Adipocyte (in vitro differentiated cells): ENCODE measurements around the gene PRPH2.
"Not testable (repeated sequence)": the region's sequence is repeated elsewhere in the genome, so short reads cannot be mapped to it uniquely, and the experiment has no call there.

ENCODE experiments used
- DNase-seq: peaks from one replicate; pipeline ENCODE4 v3.0.0-alpha.2; 2015; ENCODE audit warnings: low read depth
- H3K27me3 ChIP-seq: replicated peaks from 2 replicates; pipeline ENCODE4 v1.7.0; 2013; ENCODE audit warnings: mild to moderate bottlenecking, low read length, moderate library complexity; ENCODE audit not compliant: control insufficient read depth, insufficient read depth
- H3K36me3 ChIP-seq: 2 replicates; pipeline ENCODE4 v1.7.0; 2013; ENCODE audit warnings: low read length, mild to moderate bottlenecking, moderate library complexity; ENCODE audit not compliant: control insufficient read depth, insufficient read depth, severe bottlenecking
- H3K4me1 ChIP-seq: 2 replicates; pipeline ENCODE4 v1.7.0; 2013; ENCODE audit warnings: mild to moderate bottlenecking, low read length, moderate library complexity; ENCODE audit not compliant: control insufficient read depth, insufficient read depth
- H3K4me3 ChIP-seq: 2 replicates; pipeline ENCODE4 v1.7.0; 2013; ENCODE audit warnings: mild to moderate bottlenecking, low read length, moderate library complexity
- H3K9ac ChIP-seq: 2 replicates; pipeline ENCODE4 v1.7.0; 2013; ENCODE audit warnings: mild to moderate bottlenecking, low read length, moderate library complexity
- H3K9me3 ChIP-seq: 2 replicates; pipeline ENCODE4 v1.7.0; 2013; ENCODE audit warnings: mild to moderate bottlenecking, low read length, moderate library complexity; ENCODE audit not compliant: control insufficient read depth

The PRPH2 gene

GRCh38 chr6:42694586-42694985 lies 27.8 kb downstream of the PRPH2 start:
- H3K4me3 ChIP-seq = no peak overlapping the region
- peak overlapping the region; percentile 40 for H3K9ac ChIP-seq
- no peaks in the 10 kb centered on the region for H3K9me3 ChIP-seq
- no peaks in the 10 kb centered on the region for H3K27me3 ChIP-seq
- peaks cover 75% of the 10 kb centered on the region for H3K4me1 ChIP-seq
- peak; percentile 84 for DNase-seq
- peaks cover 33% of the 10 kb centered on the region for H3K36me3 ChIP-seq

DNA sequence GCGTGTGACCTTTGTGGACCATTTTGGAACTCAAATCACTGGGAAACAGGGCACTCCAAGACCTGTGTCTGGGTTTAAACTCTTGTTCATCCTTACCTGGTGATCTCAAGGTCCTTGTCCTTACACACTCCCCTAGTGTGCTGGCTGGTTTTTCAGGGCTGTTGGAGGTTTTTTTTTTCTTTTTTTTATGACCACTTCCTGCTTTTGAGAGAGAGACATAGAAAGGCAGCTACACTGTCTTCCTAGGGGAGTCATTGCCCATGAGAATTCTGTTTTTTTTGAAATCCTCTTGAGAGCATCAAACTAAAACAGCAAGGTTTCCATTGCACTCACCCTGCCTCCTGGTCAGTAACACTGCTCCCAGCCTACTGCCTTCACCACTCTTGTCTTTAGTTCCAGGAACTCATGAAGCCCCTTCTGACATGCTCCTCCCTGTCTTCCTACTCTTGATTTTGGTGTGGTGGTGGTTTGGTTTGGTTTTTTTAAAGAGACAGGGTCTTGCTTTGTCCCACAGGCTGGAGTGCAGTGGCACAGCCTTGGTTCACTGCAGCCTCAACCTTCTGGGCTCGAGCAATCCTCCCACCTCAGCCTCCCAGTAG lies 28.6 kb downstream of the PRPH2 start:
- no peaks in the 10 kb centered on the region for H3K27me3 ChIP-seq

GRCh38 chr6:42692137-42692911 lies 30.1 kb downstream of the PRPH2 start:
- H3K36me3 ChIP-seq = peaks cover 53% of the 10 kb centered on the region
- no peaks in the 10 kb centered on the region for H3K9me3 ChIP-seq
- DNase-seq = peak; percentile 43
- H3K4me3 ChIP-seq = no peak overlapping the region
- H3K27me3 ChIP-seq = no peaks in the 10 kb centered on the region
- peaks cover 73% of the 10 kb centered on the region for H3K4me1 ChIP-seq
- no peak overlapping the region for H3K9ac ChIP-seq

More for the DNA sequence above, 28.6 kb downstream of the PRPH2 start:
- H3K9ac ChIP-seq = peak overlapping the region; percentile 40
- no peak for DNase-seq
- H3K4me1 ChIP-seq = peaks cover 75% of the 10 kb centered on the region
- H3K4me3 ChIP-seq = no peak overlapping the region
- no peaks in the 10 kb centered on the region for H3K9me3 ChIP-seq
- peaks cover 40% of the 10 kb centered on the region for H3K36me3 ChIP-seq

GRCh38 chr6:42690872-42691271 lies 31.5 kb downstream of the PRPH2 start:
- Histone ChIP-seq H3K36me3 (peaks cover 55% of the 10 kb centered on the region), H3K9ac (peak overlapping the region; percentile 31), H3K4me3 (no peak overlapping the region)

GRCh38 chr6:42690151-42690702 lies 32.2 kb downstream of the PRPH2 start:
- Histone ChIP-seq H3K4me3 (no peak overlapping the region), H3K4me1 (peaks cover 53% of the 10 kb centered on the region), H3K9ac (peak overlapping the region; percentile 31), H3K27me3 (no peaks in the 10 kb centered on the region), H3K9me3 (no peaks in the 10 kb centered on the region), H3K36me3 (peaks cover 62% of the 10 kb centered on the region)
- peak; percentile 65 for DNase-seq

More at GRCh38 chr6:42690872-42691271, 31.5 kb downstream of the PRPH2 start:
- Histone ChIP-seq H3K27me3 (no peaks in the 10 kb centered on the region), H3K4me1 (peaks cover 59% of the 10 kb centered on the region), H3K9me3 (no peaks in the 10 kb centered on the region)
- DNase-seq = no peak

DNA sequence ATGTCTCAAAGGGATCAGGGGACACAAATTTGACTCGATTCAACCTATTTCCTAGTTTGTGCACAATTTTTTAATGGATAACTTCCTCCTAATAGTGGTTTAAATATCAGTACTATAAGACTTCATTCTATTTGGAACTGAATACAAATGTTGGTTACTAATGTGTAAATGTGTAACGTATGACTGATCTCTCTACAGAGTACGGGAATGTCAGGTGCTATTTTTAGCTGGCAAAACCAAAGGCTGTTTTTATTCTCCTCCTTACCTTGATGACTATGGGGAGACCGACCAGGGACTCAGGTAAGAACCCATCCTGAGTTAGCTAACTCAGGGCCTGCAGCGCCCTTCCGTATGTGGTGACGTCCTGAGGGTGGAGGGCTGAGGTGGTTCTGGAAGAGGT lies 33.0 kb downstream of the PRPH2 start:
- Histone ChIP-seq H3K9ac (no peak overlapping the region), H3K4me1 (peaks cover 45% of the 10 kb centered on the region), H3K4me3 (no peak overlapping the region), H3K36me3 (peaks cover 70% of the 10 kb centered on the region), H3K9me3 (no peaks in the 10 kb centered on the region), H3K27me3 (no peaks in the 10 kb centered on the region)
- DNase-seq = no peak

GRCh38 chr6:42688281-42688680 lies 34.1 kb downstream of the PRPH2 start:
- H3K4me1 ChIP-seq = peaks cover 34% of the 10 kb centered on the region
- no peaks in the 10 kb centered on the region for H3K9me3 ChIP-seq
- H3K4me3 ChIP-seq = no peak overlapping the region
- H3K36me3 ChIP-seq = peaks cover 72% of the 10 kb centered on the region
- H3K9ac ChIP-seq = no peak overlapping the region
- no peaks in the 10 kb centered on the region for H3K27me3 ChIP-seq
- no peak for DNase-seq

- Histone ChIP-seq H3K4me1 (no peaks in the 10 kb centered on the region), H3K36me3 (peaks cover 95% of the 10 kb centered on the region), H3K4me3 (no peak overlapping the region), H3K9ac (no peak overlapping the region), H3K27me3 (no peaks in the 10 kb centered on the region), H3K9me3 (no peaks in the 10 kb centered on the region)
- no peak for DNase-seq
These were observed 43.0 kb downstream of the PRPH2 start for GRCh38 chr6:42679358-42679757.

DNA sequence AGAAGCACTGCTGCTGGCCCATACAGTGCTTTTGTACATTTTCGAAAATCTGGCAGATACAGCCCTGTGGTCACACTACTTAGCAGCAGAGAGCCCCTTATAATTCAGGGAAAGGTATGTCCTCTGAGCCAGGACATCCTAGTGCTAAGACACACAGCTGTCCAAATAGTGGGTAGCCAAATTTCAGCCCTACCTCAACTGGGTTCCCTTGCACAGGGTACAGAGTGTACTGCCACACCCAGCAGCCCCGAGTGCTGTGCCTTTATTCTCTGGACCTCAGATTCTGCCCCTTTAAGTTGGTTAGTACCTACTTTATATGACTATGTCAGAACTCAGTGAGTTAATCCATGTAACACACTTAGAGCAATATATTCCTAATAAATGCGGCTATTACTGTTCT lies 47.6 kb downstream of the PRPH2 start:
- DNase-seq = no peak
- peaks cover 97% of the 10 kb centered on the region for H3K36me3 ChIP-seq
- no peaks in the 10 kb centered on the region for H3K27me3 ChIP-seq

DNA sequence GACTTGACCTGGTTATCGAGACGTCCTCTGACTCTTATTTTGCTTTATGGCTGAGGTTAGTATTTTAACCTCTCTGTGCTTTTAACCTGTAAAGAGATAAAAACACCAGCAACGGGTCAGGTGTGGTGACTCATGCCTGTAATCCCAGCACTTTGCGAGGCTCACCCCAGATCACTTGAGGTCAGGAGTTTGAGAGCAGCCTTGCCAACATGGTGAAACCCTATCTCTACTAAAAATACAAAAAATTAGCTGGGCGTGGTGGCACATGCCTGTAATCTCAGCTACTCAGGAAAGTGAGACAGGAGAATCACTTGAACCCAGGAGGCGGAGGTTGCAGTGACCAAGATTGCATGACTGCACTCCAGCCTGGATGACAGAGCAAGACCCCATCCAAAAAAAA lies 48.0 kb downstream of the PRPH2 start:
- DNase-seq, H3K4me3 ChIP-seq, H3K9ac ChIP-seq, H3K9me3 ChIP-seq, H3K27me3 ChIP-seq, H3K4me1 ChIP-seq: not testable (repeated sequence)
- H3K36me3 ChIP-seq = peaks cover 97% of the 10 kb centered on the region

More for the DNA sequence above, 47.6 kb downstream of the PRPH2 start:
- Histone ChIP-seq H3K4me1 (no peaks in the 10 kb centered on the region), H3K9ac (no peak overlapping the region), H3K9me3 (no peaks in the 10 kb centered on the region), H3K4me3 (no peak overlapping the region)

GRCh38 chr6:42664718-42665117 lies 57.7 kb downstream of the PRPH2 start:
- no peak overlapping the region for H3K4me3 ChIP-seq
- H3K36me3 ChIP-seq = peaks cover 86% of the 10 kb centered on the region
- H3K27me3 ChIP-seq = no peaks in the 10 kb centered on the region
- no peaks in the 10 kb centered on the region for H3K9me3 ChIP-seq
- H3K4me1 ChIP-seq = no peaks in the 10 kb centered on the region
- H3K9ac ChIP-seq = no peak overlapping the region
- no peak for DNase-seq
